SKM-1 treated with dmso at 0.1 percent for 144 hours (cell line): ENCODE results near the gene CNTNAP2.

Experiments
- DNase-seq: peaks from one replicate; lab custom pipeline; 2025; ENCODE audit not compliant: unreplicated experiment; lab: John Stamatoyannopoulos, UW

CNTNAP2 gene

GRCh38 chr7:146966274-146966673 is 849.7 kb downstream of the CNTNAP2 start:
- DNase-seq: no peak

- DNase-seq: no peak
Measured at GRCh38 chr7:146982482-146982881, 865.9 kb downstream of the CNTNAP2 start.

- DNase-seq: no peak
Measured at GRCh38 chr7:146991596-146991995, 875.0 kb downstream of the CNTNAP2 start.

- DNase-seq: no peak
Measured at GRCh38 chr7:146993764-146994163, 877.2 kb downstream of the CNTNAP2 start.

GRCh38 chr7:147008530-147008929 is 891.9 kb downstream of the CNTNAP2 start:
- DNase-seq: no peak

GRCh38 chr7:147012666-147013065 is 896.1 kb downstream of the CNTNAP2 start:
- no peak for DNase-seq

- DNase-seq: no peak
Measured at GRCh38 chr7:147013825-147014224, 897.2 kb downstream of the CNTNAP2 start.

GRCh38 chr7:147014286-147014955 is 897.8 kb downstream of the CNTNAP2 start:
- no peak for DNase-seq

GRCh38 chr7:147015999-147016398 is 899.4 kb downstream of the CNTNAP2 start:
- DNase-seq: no peak

- no peak for DNase-seq
Measured at GRCh38 chr7:147022056-147022455, 905.5 kb downstream of the CNTNAP2 start.

- no peak for DNase-seq
Measured at GRCh38 chr7:147023440-147023839, 906.8 kb downstream of the CNTNAP2 start.

GRCh38 chr7:147029953-147030352 is 913.4 kb downstream of the CNTNAP2 start:
- no peak for DNase-seq

GRCh38 chr7:147033641-147034040 is 917.0 kb downstream of the CNTNAP2 start:
- no peak for DNase-seq

- DNase-seq: no peak
Measured at GRCh38 chr7:147041438-147041837, 924.8 kb downstream of the CNTNAP2 start.

GRCh38 chr7:147044941-147045340 is 928.3 kb downstream of the CNTNAP2 start:
- DNase-seq: no peak

- DNase-seq: no peak
Measured at GRCh38 chr7:147047696-147048095, 931.1 kb downstream of the CNTNAP2 start.

- DNase-seq: no peak
Measured at GRCh38 chr7:147048864-147049263, 932.3 kb downstream of the CNTNAP2 start.

- DNase-seq: no peak
Measured at GRCh38 chr7:147052818-147053217, 936.2 kb downstream of the CNTNAP2 start.

- DNase-seq: no peak
Measured at GRCh38 chr7:147053746-147054145, 937.1 kb downstream of the CNTNAP2 start.

- no peak for DNase-seq
Measured at GRCh38 chr7:147060070-147060469, 943.5 kb downstream of the CNTNAP2 start.

- DNase-seq: no peak
Measured at GRCh38 chr7:147062897-147063296, 946.3 kb downstream of the CNTNAP2 start.

GRCh38 chr7:147068842-147069241 is 952.2 kb downstream of the CNTNAP2 start:
- DNase-seq: no peak

- DNase-seq: no peak
Measured at GRCh38 chr7:147069771-147070170, 953.2 kb downstream of the CNTNAP2 start.
